Measurements from ENCODE around the gene PLPP4.

GRCh38 chr10:120475844-120476791 lies 19.1 kb downstream of the PLPP4 start:
- TF ChIP-seq CTCF (conservative IDR thresholded peaks at IDR 0.05) (no peak), EZH2 (IDR thresholded peaks at IDR 0.05; ENCODE audit: low read depth) (no peak)

Measured in PC-9 (cell line).